ENCODE data around the gene WDR49.

DNA sequence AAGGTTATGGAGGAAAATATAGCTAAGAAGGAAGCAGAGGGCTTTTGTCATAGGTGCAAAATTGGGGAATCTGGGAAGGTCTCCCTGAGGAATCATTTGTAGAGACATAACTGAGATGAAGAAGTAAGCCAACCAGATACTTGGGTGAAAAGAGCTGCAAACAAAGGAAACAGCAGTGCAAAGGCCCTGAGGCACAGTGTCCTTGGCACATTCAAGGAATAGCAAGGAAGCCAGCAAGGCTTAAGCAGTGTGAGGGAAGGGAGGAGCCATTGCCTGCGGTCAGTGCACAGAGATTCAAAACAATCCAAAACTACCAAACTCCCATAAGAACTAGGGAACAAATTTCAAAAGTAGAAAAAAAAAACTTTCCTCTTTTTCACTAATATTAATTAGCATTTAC lies 88.3 kb downstream of the WDR49 start:
- TF ChIP-seq ZNF274 (IDR thresholded peaks at IDR 0.05; ENCODE audit: low read depth, low read length) (no peak), YY1 (IDR thresholded peaks at IDR 0.05; ENCODE audit: insufficient read depth, insufficient read length) (no peak), SUZ12 (IDR thresholded peaks at IDR 0.05; ENCODE audit: extremely low read depth, insufficient read depth, insufficient read length) (no peak)
